ENCODE data around the gene ATP1A3. TPM values are rescaled to one million over a fixed set of nuclear protein-coding genes. Genes with fewer than 3 reads are reported as not detected.

The ATP1A3 gene
- total and polyA plus RNA-seq, 2 donors (not counting 1 experiment from before 2014, with no cell fraction given) = 1.2 to 3.8 TPM

GRCh38 chr19:42022616-42023015 lies 28.6 kb upstream of the ATP1A3 start:
- DNase-seq (no peak), ATAC-seq (ENCODE audit: low read depth) (no peak)
- Histone ChIP-seq H3K27me3 (replicated peaks in 1 of 4; ENCODE audit: control extremely low read depth in 1 of 4, control insufficient read depth in 3 of 4, insufficient read depth in 4 of 4, low read length in 3 of 4) (peaks cover 0 to 3% (median 0%) of the 10 kb centered on the region in 4 experiments), H2AFZ (ENCODE audit: insufficient read depth, low read depth, low read length, poor library complexity, severe bottlenecking) (no peak overlapping the region), H3K27ac (ENCODE audit: low read length in 2 of 2) (no peak overlapping the region), H3K36me3 (replicated peaks in 1 of 2; ENCODE audit: control extremely low read depth in 1 of 2, control insufficient read depth in 1 of 2, extremely low read depth in 1 of 2, insufficient read depth in 2 of 2, low read length in 1 of 2) (no peaks in the 10 kb centered on the region), H4K20me1 (ENCODE audit: control insufficient read depth, insufficient read depth, low read length, poor library complexity, severe bottlenecking) (no peaks in the 10 kb centered on the region), H3K4me3 (ENCODE audit: control extremely low read depth in 1 of 5, extremely low read depth in 1 of 5, insufficient read depth in 1 of 5, low read depth in 2 of 5, low read length in 4 of 5) (no peak overlapping the region), H3K79me2 (ENCODE audit: control insufficient read depth, insufficient read depth, low read length) (no peaks in the 10 kb centered on the region), H3K4me1 (ENCODE audit: control insufficient read depth in 2 of 2, insufficient read depth in 2 of 2, low read length in 2 of 2) (no peaks in the 10 kb centered on the region), H3K9me3 (ENCODE audit: control extremely low read depth in 1 of 3, control insufficient read depth in 2 of 3, insufficient read depth in 1 of 3, low read length in 2 of 3) (no peaks in the 10 kb centered on the region), H3K4me2 (replicated peaks; ENCODE audit: low read depth, low read length, poor library complexity, severe bottlenecking) (no peak overlapping the region), H3K9ac (ENCODE audit: low read length) (no peak overlapping the region)
- Mint-ChIP-seq H3K27ac (no peak overlapping the region), H3K4me3 (no peak overlapping the region), H3K27me3 (peaks cover 20% of the 10 kb centered on the region), H3K4me1 (no peaks in the 10 kb centered on the region), H3K9me3 (ENCODE audit: insufficient read depth) (no peaks in the 10 kb centered on the region)
- ChIA-PET POLR2A (no interaction called here), CTCF (no interaction called here)
- 89% methylated on average over 5 of the region's 5 CpGs for WGBS (ENCODE audit: insufficient coverage)
- TF ChIP-seq CTCF (IDR thresholded peaks at IDR 0.05) (no peak), EZH2 (IDR thresholded peaks at IDR 0.05; ENCODE audit: borderline replicate concordance, insufficient read depth, low read depth, low read length, poor library complexity, severe bottlenecking) (no peak)
- intact Hi-C loops (cut with micrococcal nuclease) = no loop called here

DNA sequence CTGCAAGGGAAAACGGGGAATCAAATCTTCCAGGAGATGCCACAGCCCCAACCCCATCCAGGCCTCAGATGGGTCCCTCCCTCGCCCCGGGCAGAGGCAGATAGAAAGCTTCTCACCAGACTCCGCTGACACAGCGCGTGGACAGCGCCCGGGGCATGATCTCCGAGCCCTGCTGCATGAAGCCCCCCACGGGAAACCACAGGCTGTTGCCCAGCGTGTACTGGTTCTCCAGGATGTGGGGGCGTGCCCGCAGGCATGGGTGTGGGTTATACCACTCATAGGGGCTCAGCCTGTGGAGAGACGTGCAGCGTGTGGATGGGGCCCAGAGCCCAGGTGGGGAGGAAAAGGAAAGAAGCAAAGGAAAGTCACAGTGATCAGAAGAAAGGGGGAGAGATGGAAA lies 27.2 kb upstream of the ATP1A3 start:
- CTCF ChIA-PET = interaction anchor here (1.4 kb wide), 1 partner anchor 10 kb away, joined by 4 read pairs; no protein-coding TSS in a partner anchor
- intact Hi-C loops (cut with micrococcal nuclease) = no loop called here

More for the DNA sequence above, 27.2 kb upstream of the ATP1A3 start:
- Mint-ChIP-seq H3K4me3 (no peak overlapping the region), H3K27me3 (peaks cover 13% of the 10 kb centered on the region), H3K27ac (no peak overlapping the region), H3K4me1 (no peaks in the 10 kb centered on the region), H3K9me3 (ENCODE audit: insufficient read depth) (no peaks in the 10 kb centered on the region)
- no peak overlapping the region for H3K4me2 ChIP-seq (replicated peaks; ENCODE audit: low read depth, low read length, poor library complexity, severe bottlenecking)
- H3K9me3 ChIP-seq (ENCODE audit: control extremely low read depth in 1 of 3, control insufficient read depth in 2 of 3, insufficient read depth in 1 of 3, low read length in 2 of 3) = no peaks in the 10 kb centered on the region
- TF ChIP-seq EZH2 (IDR thresholded peaks at IDR 0.05; ENCODE audit: borderline replicate concordance, insufficient read depth, low read depth, low read length, poor library complexity, severe bottlenecking) (no peak), CTCF (IDR thresholded peaks at IDR 0.05) (no peak)
- ATAC-seq (ENCODE audit: low read depth) (no peak), DNase-seq (no peak)
- no peaks in the 10 kb centered on the region for H3K36me3 ChIP-seq (replicated peaks in 1 of 2; ENCODE audit: control extremely low read depth in 1 of 2, control insufficient read depth in 1 of 2, extremely low read depth in 1 of 2, insufficient read depth in 2 of 2, low read length in 1 of 2)
- no peak overlapping the region for H2AFZ ChIP-seq (ENCODE audit: insufficient read depth, low read depth, low read length, poor library complexity, severe bottlenecking)
- no peaks in the 10 kb centered on the region for H3K4me1 ChIP-seq (ENCODE audit: control insufficient read depth in 2 of 2, insufficient read depth in 2 of 2, low read length in 2 of 2)
- H3K9ac ChIP-seq (ENCODE audit: low read length) = no peak overlapping the region
- no peak overlapping the region for H3K27ac ChIP-seq (ENCODE audit: low read length in 2 of 2)
- WGBS (ENCODE audit: insufficient coverage) = 90% methylated on average over 15 of the region's 15 CpGs
- POLR2A ChIA-PET = no interaction called here
- no peaks in the 10 kb centered on the region for H3K79me2 ChIP-seq (ENCODE audit: control insufficient read depth, insufficient read depth, low read length)
- no peak overlapping the region for H3K4me3 ChIP-seq (ENCODE audit: control extremely low read depth in 1 of 5, extremely low read depth in 1 of 5, insufficient read depth in 1 of 5, low read depth in 2 of 5, low read length in 4 of 5)
- peaks cover 0 to 3% (median 0%) of the 10 kb centered on the region in 4 experiments for H3K27me3 ChIP-seq (replicated peaks in 1 of 4; ENCODE audit: control extremely low read depth in 1 of 4, control insufficient read depth in 3 of 4, insufficient read depth in 4 of 4, low read length in 3 of 4)
- H4K20me1 ChIP-seq (ENCODE audit: control insufficient read depth, insufficient read depth, low read length, poor library complexity, severe bottlenecking) = no peaks in the 10 kb centered on the region

Data from B cell (primary cell).